ENCODE data around the gene EEF2.

EEF2 gene

DNA sequence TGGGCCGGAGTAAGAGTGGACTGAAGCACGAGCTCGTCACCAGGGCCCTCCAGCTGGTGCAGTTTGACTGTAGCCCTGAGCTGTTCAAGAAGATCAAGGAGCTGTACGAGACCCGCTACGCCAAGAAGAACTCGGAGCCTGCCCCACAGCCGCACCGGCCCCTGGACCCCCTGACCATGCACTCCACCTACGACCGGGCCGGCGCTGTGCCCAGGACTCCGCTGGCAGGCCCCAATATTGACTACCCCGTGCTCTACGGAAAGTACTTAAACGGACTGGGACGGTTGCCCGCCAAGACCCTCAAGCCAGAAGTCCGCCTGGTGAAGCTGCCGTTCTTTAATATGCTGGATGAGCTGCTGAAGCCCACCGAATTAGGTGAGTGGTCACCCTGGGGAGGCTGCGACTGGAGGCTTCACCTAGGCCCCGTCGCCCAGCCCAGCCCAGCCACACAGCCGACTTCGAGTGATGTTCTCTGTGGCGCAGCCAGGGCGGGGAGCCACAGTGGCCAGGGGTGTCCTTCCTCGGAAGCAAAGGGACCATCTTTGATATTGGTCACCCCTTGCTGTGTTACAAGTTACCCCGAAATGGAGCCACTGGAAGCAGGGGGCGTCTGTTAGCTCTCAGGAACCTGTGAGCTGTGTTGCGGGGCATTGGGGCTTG lies 27.8 kb upstream of the EEF2 start:
- TF ChIP-seq CTCF (IDR thresholded peaks at IDR 0.05), result no peak

- no peak for TF ChIP-seq CTCF (IDR thresholded peaks at IDR 0.05)
Measured at GRCh38 chr19:4012092-4012974, 27.1 kb upstream of the EEF2 start.

DNA sequence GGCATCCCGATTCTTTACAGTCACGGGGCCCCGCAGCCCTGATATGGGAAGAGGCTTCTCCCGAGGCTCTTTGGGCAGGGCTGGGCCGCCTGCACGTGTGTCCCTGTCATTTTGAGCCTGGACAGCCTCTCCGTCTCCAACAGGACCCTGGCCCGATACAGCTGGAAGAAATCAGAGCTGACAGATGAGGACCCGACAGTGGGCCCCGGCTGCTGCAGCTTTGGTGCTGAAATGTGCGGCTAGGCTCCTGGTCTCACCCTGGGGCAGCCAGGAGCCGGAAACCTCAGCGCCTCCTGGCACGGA lies 25.5 kb upstream of the EEF2 start:
- TF ChIP-seq CTCF (IDR thresholded peaks at IDR 0.05), result no peak

- no peak for TF ChIP-seq CTCF (IDR thresholded peaks at IDR 0.05)
Measured at GRCh38 chr19:4009990-4010807, 24.9 kb upstream of the EEF2 start.

- TF ChIP-seq CTCF (IDR thresholded peaks at IDR 0.05), result no peak
Measured at GRCh38 chr19:4007836-4008539, 22.7 kb upstream of the EEF2 start.

DNA sequence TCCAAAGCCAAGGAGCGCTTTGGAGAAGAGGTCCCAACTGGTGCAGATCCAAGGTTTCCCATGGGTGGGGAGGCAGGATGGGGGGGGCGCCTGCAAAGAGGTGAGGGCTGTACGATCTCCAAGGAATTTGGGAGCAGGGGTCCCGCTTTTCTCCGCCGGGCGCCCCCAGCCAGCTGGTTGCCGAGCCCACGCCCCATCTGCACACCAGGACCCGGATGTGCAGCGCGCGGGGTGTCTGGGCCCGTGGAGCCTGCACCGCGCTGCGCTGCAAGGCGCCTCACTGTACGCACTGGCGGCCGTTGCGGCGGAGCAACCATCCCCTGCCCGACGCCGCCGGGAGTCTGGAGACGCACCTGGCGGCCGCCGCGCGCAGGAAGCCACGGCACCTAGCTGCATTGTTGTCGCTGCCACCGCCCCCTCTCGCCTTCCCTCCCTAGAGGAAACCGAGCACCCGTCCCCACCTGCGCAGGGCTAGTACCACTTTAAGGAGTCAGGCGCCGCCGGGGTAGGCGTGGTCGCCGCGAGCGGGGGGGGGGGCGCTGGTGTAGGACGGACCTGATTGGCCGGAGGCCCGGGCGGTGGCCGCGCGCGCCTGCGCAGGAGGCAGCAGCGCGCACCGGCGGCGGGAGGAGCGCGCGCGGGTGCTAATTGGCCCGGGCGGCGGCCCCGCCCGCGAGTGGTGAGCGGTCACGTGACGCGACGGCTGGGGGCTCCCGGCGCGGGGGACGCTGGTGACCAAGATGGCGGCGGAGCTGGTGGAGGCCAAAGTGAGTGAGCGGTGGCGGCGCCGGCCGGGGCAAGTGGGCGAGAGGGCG lies 22.0 kb upstream of the EEF2 start, which contains the start of gene PIAS4:
Gene PIAS4, plus strand, starts transcription at position 716 of the 815 bp plus-strand sequence. Its CDS starts 25 bp downstream, at position 741.
- TF ChIP-seq CTCF (IDR thresholded peaks at IDR 0.05), result no peak
